ENCODE results near the gene CDK5R2.

Gene CDK5R2

GRCh38 chr2:218999881-219000568, 40.6 kb downstream of the CDK5R2 start:
- no peak for TF ChIP-seq CTCF (conservative IDR thresholded peaks at IDR 0.05; ENCODE audit: control insufficient read depth, insufficient read depth, low read depth, low read length)
- no peak for DNase-seq (ENCODE audit: low read depth)

GRCh38 chr2:219000569-219000960, 41.1 kb downstream of the CDK5R2 start:
- no peak for TF ChIP-seq CTCF (conservative IDR thresholded peaks at IDR 0.05; ENCODE audit: control insufficient read depth, insufficient read depth, low read depth, low read length)
- no peak overlapping the region for H3K4me3 ChIP-seq (ENCODE audit: control insufficient read depth, low read depth, low read length)
- DNase-seq (ENCODE audit: low read depth) = no peak

More at GRCh38 chr2:218999881-219000568, 40.6 kb downstream of the CDK5R2 start:
- H3K4me3 ChIP-seq (ENCODE audit: control insufficient read depth, low read depth, low read length) = no peak overlapping the region

GRCh38 chr2:219001100-219001576, 41.7 kb downstream of the CDK5R2 start:
- no peak for TF ChIP-seq CTCF (conservative IDR thresholded peaks at IDR 0.05; ENCODE audit: control insufficient read depth, insufficient read depth, low read depth, low read length)
- no peak overlapping the region for H3K4me3 ChIP-seq (ENCODE audit: control insufficient read depth, low read depth, low read length)
- DNase-seq (ENCODE audit: low read depth) = no peak

GRCh38 chr2:219001577-219002394, 42.3 kb downstream of the CDK5R2 start:
- DNase-seq (ENCODE audit: low read depth) = no peak
- no peak for TF ChIP-seq CTCF (conservative IDR thresholded peaks at IDR 0.05; ENCODE audit: control insufficient read depth, insufficient read depth, low read depth, low read length)
- no peak overlapping the region for H3K4me3 ChIP-seq (ENCODE audit: control insufficient read depth, low read depth, low read length)

GRCh38 chr2:219002395-219003266, 43.2 kb downstream of the CDK5R2 start:
- DNase-seq (ENCODE audit: low read depth) = peak; percentile 30
- no peak overlapping the region for H3K4me3 ChIP-seq (ENCODE audit: control insufficient read depth, low read depth, low read length)

More at GRCh38 chr2:219002395-219003266, 43.2 kb downstream of the CDK5R2 start:
- peak; percentile 23 for TF ChIP-seq CTCF (conservative IDR thresholded peaks at IDR 0.05; ENCODE audit: control insufficient read depth, insufficient read depth, low read depth, low read length)

All from fibroblast of mammary gland (primary cell).